ENCODE results near the gene FBXW12. TPM values are rescaled to one million over a fixed set of nuclear protein-coding genes. Genes with fewer than 3 reads are reported as not detected.
A peak's percentile ranks its signal among the peaks of the same experiment; 100 is the strongest.

The FBXW12 gene
- total RNA-seq, 2 donors from 2014 or later = not detected

GRCh38 chr3:48419149-48419548 is 47.1 kb downstream of the FBXW12 start:
- Histone ChIP-seq H3K27me3 (replicated peaks; ENCODE audit: insufficient read depth) (no peaks in the 10 kb centered on the region), H3K27ac (no peak overlapping the region), H3K36me3 (peaks cover 77% of the 10 kb centered on the region), H3K4me3 (no peak overlapping the region), H3K9me3 (no peaks in the 10 kb centered on the region), H3K4me1 (ENCODE audit: control insufficient read depth in 1 of 2, low read depth in 2 of 2) (peaks cover 4 to 40% of the 10 kb centered on the region in 2 donors)
- DNase-seq (ENCODE audit: low spot score) (no peak), ATAC-seq (ENCODE audit: insufficient number of reproducible peaks, low FRiP score, low read depth) (no peak)
- TF ChIP-seq CTCF (IDR thresholded peaks at IDR 0.05) = no peak

- DNase-seq (ENCODE audit: low spot score) = no peak
- Histone ChIP-seq H3K36me3 (peaks cover 72% of the 10 kb centered on the region), H3K27me3 (replicated peaks; ENCODE audit: insufficient read depth) (no peaks in the 10 kb centered on the region), H3K4me1 (ENCODE audit: control insufficient read depth in 1 of 2, low read depth in 2 of 2) (peaks cover 4 to 40% of the 10 kb centered on the region in 2 donors), H3K9me3 (no peaks in the 10 kb centered on the region), H3K27ac (no peak overlapping the region), H3K4me3 (no peak overlapping the region)
- TF ChIP-seq CTCF (IDR thresholded peaks at IDR 0.05) = no peak
- no peak for ATAC-seq (ENCODE audit: insufficient number of reproducible peaks, low FRiP score, low read depth)
These were observed 47.6 kb downstream of the FBXW12 start for GRCh38 chr3:48419597-48419996.

GRCh38 chr3:48420561-48420960 is 48.5 kb downstream of the FBXW12 start:
- Histone ChIP-seq H3K9me3 (no peaks in the 10 kb centered on the region), H3K36me3 (peaks cover 63% of the 10 kb centered on the region), H3K4me1 (ENCODE audit: control insufficient read depth in 1 of 2, low read depth in 2 of 2) (peaks cover 13 to 41% of the 10 kb centered on the region in 2 donors), H3K27me3 (replicated peaks; ENCODE audit: insufficient read depth) (no peaks in the 10 kb centered on the region), H3K4me3 (no peak overlapping the region), H3K27ac (no peak overlapping the region)
- no peak for TF ChIP-seq CTCF (IDR thresholded peaks at IDR 0.05)
- no peak for ATAC-seq (ENCODE audit: insufficient number of reproducible peaks, low FRiP score, low read depth)
- DNase-seq (ENCODE audit: low spot score) = no peak

GRCh38 chr3:48422272-48422671 is 50.3 kb downstream of the FBXW12 start:
- H3K36me3 ChIP-seq = peaks cover 47% of the 10 kb centered on the region
- peak overlapping the region in 1 of 2 donors; percentile 21 for H3K27ac ChIP-seq
- no peaks in the 10 kb centered on the region for H3K27me3 ChIP-seq (replicated peaks; ENCODE audit: insufficient read depth)
- ATAC-seq (ENCODE audit: insufficient number of reproducible peaks, low FRiP score, low read depth) = no peak
- no peak for TF ChIP-seq CTCF (IDR thresholded peaks at IDR 0.05)
- H3K9me3 ChIP-seq = no peaks in the 10 kb centered on the region
- H3K4me1 ChIP-seq (ENCODE audit: control insufficient read depth in 1 of 2, low read depth in 2 of 2) = peaks cover 26 to 58% of the 10 kb centered on the region in 2 donors
- H3K4me3 ChIP-seq = no peak overlapping the region
- no peak for DNase-seq (ENCODE audit: low spot score)

- no peak for TF ChIP-seq CTCF (IDR thresholded peaks at IDR 0.05)
- Histone ChIP-seq H3K36me3 (peaks cover 42% of the 10 kb centered on the region), H3K27me3 (replicated peaks; ENCODE audit: insufficient read depth) (no peaks in the 10 kb centered on the region), H3K9me3 (no peaks in the 10 kb centered on the region), H3K27ac (no peak overlapping the region), H3K4me3 (no peak overlapping the region), H3K4me1 (ENCODE audit: control insufficient read depth in 1 of 2, low read depth in 2 of 2) (peaks cover 29 to 62% of the 10 kb centered on the region in 2 donors)
- ATAC-seq (ENCODE audit: insufficient number of reproducible peaks, low FRiP score, low read depth) (no peak), DNase-seq (ENCODE audit: low spot score) (no peak)
These were observed 50.7 kb downstream of the FBXW12 start for GRCh38 chr3:48422681-48423080.

Data from thoracic aorta (tissue), 2 donors.